Dermis lymphatic vessel endothelial cell (primary cell): Measurements from ENCODE around the gene CDKN2B. TPM values are rescaled to one million over a fixed set of nuclear protein-coding genes. Genes with fewer than 3 reads are reported as not detected.

Experiments
- total RNA-seq: library from RNA; depleted of rRNA; stranded (reverse); fragments of >200 nt; gene quantifications from 2 replicates; pipeline ENCODE4 v1.2.1, GENCODE V29; 2014

CDKN2B gene, protein sequence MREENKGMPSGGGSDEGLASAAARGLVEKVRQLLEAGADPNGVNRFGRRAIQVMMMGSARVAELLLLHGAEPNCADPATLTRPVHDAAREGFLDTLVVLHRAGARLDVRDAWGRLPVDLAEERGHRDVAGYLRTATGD
- total RNA-seq: 5.7 and 10.3 TPM in 2 replicates

DNA sequence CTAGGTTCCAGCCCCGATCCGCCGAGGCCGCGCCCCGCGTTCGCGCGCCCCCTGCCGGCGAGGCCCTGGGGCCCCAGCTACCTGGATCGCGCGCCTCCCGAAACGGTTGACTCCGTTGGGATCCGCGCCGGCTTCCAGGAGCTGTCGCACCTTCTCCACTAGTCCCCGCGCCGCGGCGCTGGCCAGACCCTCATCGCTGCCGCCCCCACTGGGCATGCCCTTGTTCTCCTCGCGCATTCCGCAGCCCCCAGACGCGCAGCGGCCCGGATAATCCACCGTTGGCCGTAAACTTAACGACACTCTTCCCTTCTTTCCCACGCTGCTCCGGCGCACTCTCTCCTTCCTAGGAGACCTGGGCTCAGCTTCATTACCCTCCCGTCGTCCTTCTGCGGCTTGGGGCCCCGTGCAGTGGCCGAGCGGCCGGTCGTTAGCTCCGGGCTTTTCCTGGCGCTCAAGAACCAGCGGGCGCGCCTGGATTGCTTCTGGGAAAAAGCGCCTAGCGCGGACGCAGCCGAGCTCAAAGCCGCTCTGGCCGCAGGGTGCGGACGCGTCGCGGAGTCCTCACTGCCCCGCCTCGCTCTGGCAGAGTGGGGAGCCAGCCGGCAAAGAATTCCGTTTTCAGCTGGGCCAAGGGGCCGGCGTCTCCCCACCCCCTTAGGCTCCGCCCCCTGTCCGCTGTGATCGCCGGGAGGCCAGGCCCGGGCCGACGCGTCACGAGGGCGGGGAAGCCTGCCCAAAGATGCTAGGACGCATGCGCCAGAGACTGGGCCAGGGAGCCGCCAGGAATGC is at the start of gene CDKN2B:
TSS of gene CDKN2B (minus strand) at position 589 of the 789 bp plus-strand sequence. CDS start at position 237, 352 bp downstream.

DNA sequence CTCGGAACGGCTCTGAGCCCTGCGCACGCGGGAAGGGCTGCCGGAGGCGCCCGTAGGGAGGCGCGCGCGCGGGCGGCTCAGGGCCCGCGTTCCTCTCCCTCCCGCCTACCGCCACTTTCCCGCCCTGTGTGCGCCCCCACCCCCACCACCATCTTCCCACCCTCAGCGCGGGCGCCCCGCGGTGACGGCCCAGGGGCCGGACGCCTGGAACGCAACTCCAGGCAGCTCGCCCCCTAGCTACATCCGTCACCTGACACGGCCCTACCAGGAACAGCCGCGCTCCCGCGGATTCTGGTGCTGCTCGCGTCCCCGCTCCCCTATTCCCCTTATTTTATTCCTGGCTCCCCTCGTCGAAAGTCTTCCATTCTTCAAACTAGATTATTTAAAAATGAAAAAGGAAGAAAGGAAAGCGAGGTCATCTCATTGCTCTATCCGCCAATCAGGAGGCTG is 14.5 kb downstream of the CDKN2B start, which contains the start of gene CDKN2B-AS1:
TSS of gene CDKN2B-AS1 (plus strand) at position 236 of the 450 bp plus-strand sequence.

DNA sequence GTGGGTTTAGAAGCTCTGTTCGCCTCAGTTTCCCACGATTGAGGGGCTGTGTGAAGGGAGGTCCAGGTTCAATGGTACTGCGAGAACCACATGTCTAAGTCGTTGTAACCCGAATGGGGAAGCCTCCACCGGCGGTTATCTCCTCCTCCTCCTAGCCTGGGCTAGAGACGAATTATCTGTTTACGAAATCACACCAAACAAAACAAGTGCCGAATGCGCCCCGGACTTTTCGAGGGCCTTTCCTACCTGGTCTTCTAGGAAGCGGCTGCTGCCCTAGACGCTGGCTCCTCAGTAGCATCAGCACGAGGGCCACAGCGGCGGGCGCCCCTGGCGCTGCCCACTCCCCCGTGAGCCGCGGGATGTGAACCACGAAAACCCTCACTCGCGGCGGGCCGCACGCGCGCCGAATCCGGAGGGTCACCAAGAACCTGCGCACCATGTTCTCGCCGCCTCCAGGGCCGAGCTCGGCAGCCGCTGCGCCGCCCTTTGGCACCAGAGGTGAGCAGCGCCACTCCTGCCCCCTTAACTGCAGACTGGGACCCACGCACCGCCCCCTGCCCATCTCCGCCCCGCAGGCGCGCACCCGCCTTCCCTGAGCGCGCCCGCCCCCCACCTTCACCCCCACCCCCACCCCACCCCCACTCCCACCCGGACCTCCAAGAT is 15.1 kb downstream of the CDKN2B start, which contains the start of gene CDKN2A:
TSS of gene CDKN2A (minus strand) at position 500 of the 663 bp plus-strand sequence.

Other genes with a start within 250 kb of the CDKN2B start
- 12.9 and 23.8 TPM in 2 replicates for gene MTAP, start 206.7 kb downstream of the CDKN2B start, total RNA-seq
- gene CDKN2A, start 14.9 kb downstream of the CDKN2B start, total RNA-seq: 2.5 and 3.6 TPM in 2 replicates
- 1.1 and 2.2 TPM in 2 replicates for gene CDKN2B-AS1, start 14.5 kb downstream of the CDKN2B start, total RNA-seq